HepG2 (cell line): Measurements from ENCODE around the gene PMVK. TPM values are rescaled to one million over a fixed set of nuclear protein-coding genes. Genes with fewer than 3 reads are reported as not detected.

Experiments
- E2F1 ChIP-seq: sonication (generic); formaldehyde crosslinking; IDR thresholded peaks from 2 replicates; pipeline ENCODE4 v1.5.0; 2020; ENCODE audit warnings: missing genetic modification reagents
- ELF3 ChIP-seq: IDR thresholded peaks from 2 replicates; pipeline ENCODE4 v1.6.1; 2016; ENCODE audit warnings: missing genetic modification reagents, missing compliant biosample characterization
- ELF4 ChIP-seq: sonication (generic); formaldehyde crosslinking; IDR thresholded peaks from 2 replicates; pipeline ENCODE4 v1.5.0; 2020; ENCODE audit warnings: missing genetic modification reagents, mild to moderate bottlenecking, moderate library complexity, borderline replicate concordance
- ERF ChIP-seq: IDR thresholded peaks from 2 replicates; pipeline ENCODE4 v1.6.1; 2018; ENCODE audit warnings: missing biosample characterization, missing genetic modification reagents
- GMEB1 ChIP-seq: sonication (generic); formaldehyde crosslinking; IDR thresholded peaks from 2 replicates; pipeline ENCODE4 v1.5.1; 2020; ENCODE audit warnings: missing genetic modification reagents, mild to moderate bottlenecking, borderline replicate concordance
- HOMEZ ChIP-seq: IDR thresholded peaks from 2 replicates; pipeline ENCODE4 v1.6.1; 2016; ENCODE audit warnings: low read depth
- MED1 ChIP-seq: sonication (generic); formaldehyde crosslinking; IDR thresholded peaks from 2 replicates; pipeline ENCODE4 v1.4.0; 2020; ENCODE audit warnings: missing genetic modification reagents
- MXI1 ChIP-seq: IDR thresholded peaks from 3 replicates; pipeline ENCODE4 v1.6.1; 2012; ENCODE audit warnings: low read depth, low read length, inconsistent platforms, borderline replicate concordance
- NFYC ChIP-seq: IDR thresholded peaks from 2 replicates; pipeline ENCODE4 v1.6.1; 2016; ENCODE audit warnings: missing genetic modification reagents, missing compliant biosample characterization
- PAXIP1 ChIP-seq: sonication (generic); formaldehyde crosslinking; conservative IDR thresholded peaks from 2 replicates; pipeline ENCODE4 v1.4.0; 2020; ENCODE audit warnings: mild to moderate bottlenecking, missing genetic modification reagents, moderate library complexity
- PBX3 ChIP-seq: sonication (generic); formaldehyde crosslinking; IDR thresholded peaks from 2 replicates; pipeline ENCODE4 v1.8.1; 2023; ENCODE audit warnings: missing genetic modification reagents, inconsistent platforms, borderline replicate concordance
- PREB ChIP-seq: sonication (generic); formaldehyde crosslinking; IDR thresholded peaks from 2 replicates; pipeline ENCODE4 v1.4.0; 2020; ENCODE audit warnings: missing genetic modification reagents
- RAD51 ChIP-seq: fragments of 450-650 bp; IDR thresholded peaks from 2 replicates; pipeline ENCODE4 v1.6.1; 2016; ENCODE audit warnings: borderline replicate concordance
- ZC3H13 ChIP-seq: sonication (generic); formaldehyde crosslinking; IDR thresholded peaks from 2 replicates; pipeline ENCODE4 v1.8.1; 2023; ENCODE audit warnings: mild to moderate bottlenecking, missing genetic modification reagents, moderate library complexity
- ZNF235 ChIP-seq: sonication (generic); formaldehyde crosslinking; IDR thresholded peaks from 2 replicates; pipeline ENCODE4 v1.8.1; 2023; ENCODE audit warnings: mild to moderate bottlenecking, missing genetic modification reagents, borderline replicate concordance
- ZNF264 ChIP-seq: sonication (generic); formaldehyde crosslinking; IDR thresholded peaks from 2 replicates; pipeline ENCODE4 v1.4.0; 2020; ENCODE audit warnings: missing genetic modification reagents
- ZNF562 ChIP-seq: sonication (generic); formaldehyde crosslinking; IDR thresholded peaks from 2 replicates; pipeline ENCODE4 v1.8.0; 2022; ENCODE audit warnings: missing genetic modification reagents, borderline replicate concordance
- ZNF580 ChIP-seq: IDR thresholded peaks from 2 replicates; pipeline ENCODE4 v1.6.1; 2016; ENCODE audit warnings: low read depth, borderline replicate concordance
- polyA plus RNA-seq, 8 experiments: library from polyadenylated mRNA; depleted of rRNA in 3 of 8; stranded (reverse) in 7 of 8; unstranded in 1 of 8; fragments of >200 nt; fragmentation: Illumina TruSeq in 4 of 8; extraction: Trizol in 4 of 8; gene quantifications; 2 replicates each; pipeline versions ENCODE4 v1.2.1 to v1.2.3, GENCODE V29; 2011 to 2016; ENCODE audit warnings: low read depth in 4 of 8, missing spikeins in 1 of 8, mixed read lengths in 1 of 8; ENCODE audit not compliant: insufficient read depth in 1 of 8
- total RNA-seq, 5 experiments: library from RNA; depleted of rRNA; stranded (reverse); fragments of >200 nt; fragmentation: Illumina TruSeq; extraction: Trizol; gene quantifications; 2 replicates each; pipeline ENCODE4 v1.2.3, GENCODE V29; 2016; ENCODE audit warnings: low read depth in 1 of 5

PMVK gene
- total and polyA plus RNA-seq, 2 of the 13 experiments (the other 11 are each of a cell fraction or from before 2014, with no cell fraction given) = 3.9 to 12.6 TPM

GRCh38 chr1:154982897-154983648 lies 46.6 kb upstream of the PMVK start, which contains the start of gene FLAD1 (continued):
- TF ChIP-seq E2F1 (CRISPR knock-in tag) = peak; percentile 87
- peak; percentile 80 for TF ChIP-seq RAD51
- peak; percentile 99 for TF ChIP-seq PBX3 (CRISPR knock-in tag)
- TF ChIP-seq ZNF580 (CRISPR knock-in tag) = peak; percentile 75
- TF ChIP-seq ZNF562 (CRISPR knock-in tag) = no peak
- peak; percentile 69; the same call in 1 of the 2 replicates for TF ChIP-seq ELF4 (CRISPR knock-in tag)
- peak; percentile 64; the same call in 1 of the 2 replicates for TF ChIP-seq ZNF235 (CRISPR knock-in tag)
- TF ChIP-seq MED1 (CRISPR knock-in tag) = peak; percentile 41; the same call in 1 of the 2 replicates
- no peak for TF ChIP-seq PREB (CRISPR knock-in tag)
- TF ChIP-seq NFYC (CRISPR knock-in tag) = peak; percentile 100
- peak; percentile 83 for TF ChIP-seq ERF (CRISPR knock-in tag)
- no peak for TF ChIP-seq HOMEZ (CRISPR knock-in tag)
- peak; percentile 68 for TF ChIP-seq ELF3 (CRISPR knock-in tag)
- TF ChIP-seq PAXIP1 (CRISPR knock-in tag) = no peak; the same call in 1 of the 2 replicates
- peak; percentile 62 for TF ChIP-seq GMEB1 (CRISPR knock-in tag)
- peak; percentile 94; the same call in 2 of the 3 replicates for TF ChIP-seq MXI1
- 0 out of 2 replicates have a peak, but pooled peaks have one; percentile 21 for TF ChIP-seq ZNF264 (CRISPR knock-in tag)
- peak; percentile 51; the same call in 1 of the 2 replicates for TF ChIP-seq ZC3H13 (CRISPR knock-in tag)
